Activated CD8-positive, alpha-beta memory T cell treated with anti-CD3 and anti-CD28 coated beads, Interleukin-2, amount 50 U/mL, for 24 hours (primary cell): ENCODE data around the gene WSCD1.

Experiments used
- DNase-seq: peaks from one replicate; pipeline ENCODE4 v3.0.0-alpha.2; 2020; ENCODE audit errors: extremely low read depth

The WSCD1 gene

GRCh38 chr17:6069539-6070429 is at the start of gene WSCD1:
Gene WSCD1 (plus strand): TSS chr17:6070379. CDS start chr17:6080659, 10,280 bp downstream.
- no peak for DNase-seq

GRCh38 chr17:6021011-6021400 is 49.2 kb upstream of the WSCD1 start:
- DNase-seq = no peak

GRCh38 chr17:6021627-6022026 is 48.6 kb upstream of the WSCD1 start:
- no peak for DNase-seq

GRCh38 chr17:6023036-6023831 is 46.9 kb upstream of the WSCD1 start:
- DNase-seq = no peak

- DNase-seq = no peak
These were observed 45.6 kb upstream of the WSCD1 start for GRCh38 chr17:6024576-6024975.

GRCh38 chr17:6027342-6028024 is 42.7 kb upstream of the WSCD1 start:
- DNase-seq = no peak

GRCh38 chr17:6028294-6028693 is 41.9 kb upstream of the WSCD1 start:
- no peak for DNase-seq

- DNase-seq = no peak
These were observed 34.3 kb upstream of the WSCD1 start for GRCh38 chr17:6035801-6036394.

- no peak for DNase-seq
These were observed 29.7 kb upstream of the WSCD1 start for GRCh38 chr17:6040504-6040903.

GRCh38 chr17:6041246-6041645 is 28.9 kb upstream of the WSCD1 start:
- DNase-seq = no peak

- DNase-seq = no peak
These were observed 26.8 kb upstream of the WSCD1 start for GRCh38 chr17:6043405-6043804.

- no peak for DNase-seq
These were observed 25.9 kb upstream of the WSCD1 start for GRCh38 chr17:6044261-6044660.

GRCh38 chr17:6045621-6046357 is 24.4 kb upstream of the WSCD1 start:
- DNase-seq = no peak

- DNase-seq = no peak
These were observed 23.7 kb upstream of the WSCD1 start for GRCh38 chr17:6046431-6046830.

GRCh38 chr17:6046931-6047330 is 23.2 kb upstream of the WSCD1 start:
- DNase-seq = no peak

- DNase-seq = no peak
These were observed 22.2 kb upstream of the WSCD1 start for GRCh38 chr17:6047966-6048365.

- DNase-seq = no peak
These were observed 21.7 kb upstream of the WSCD1 start for GRCh38 chr17:6048486-6048885.

GRCh38 chr17:6052926-6053325 is 17.3 kb upstream of the WSCD1 start:
- no peak for DNase-seq

- DNase-seq = no peak
These were observed 15.8 kb upstream of the WSCD1 start for GRCh38 chr17:6054372-6054771.

GRCh38 chr17:6056104-6056503 is 14.1 kb upstream of the WSCD1 start:
- no peak for DNase-seq

- DNase-seq = no peak
These were observed 12.6 kb upstream of the WSCD1 start for GRCh38 chr17:6057562-6057961.
